Astrocyte (in vitro differentiated cells and primary cell): Measurements from ENCODE around the gene GDI2. TPM values are rescaled to one million over a fixed set of nuclear protein-coding genes. Genes with fewer than 3 reads are reported as not detected.
"Not testable (repeated sequence)": the region's sequence is repeated elsewhere in the genome, so short reads cannot be mapped to it uniquely, and the experiment has no call there.

Experiments used
- DNase-seq: peaks from one replicate; pipeline ENCODE4 v3.0.0-alpha.2; 2010; ENCODE audit warnings: low read depth
- FAIRE-seq: peaks from 2 replicates; lab custom pipeline; 2011; peaks lifted over from hg19 to GRCh38; lab: Jason Lieb, UNC
- H2AFZ ChIP-seq: 2 replicates; pipeline ENCODE4 v1.6.0; 2012; ENCODE audit warnings: low read depth, low read length, inconsistent platforms
- H3K27ac ChIP-seq: 2 replicates; pipeline ENCODE4 v1.5.1; 2011; ENCODE audit warnings: low read depth, low read length, inconsistent platforms
- H3K27me3 ChIP-seq: 2 replicates; pipeline ENCODE4 v1.6.0; 2011; ENCODE audit warnings: low read length, inconsistent platforms; ENCODE audit not compliant: insufficient read depth
- H3K36me3 ChIP-seq: 2 replicates; pipeline ENCODE4 v1.5.1; 2011; ENCODE audit warnings: low read length, inconsistent platforms; ENCODE audit not compliant: insufficient read depth
- H3K4me1 ChIP-seq: 2 replicates; pipeline ENCODE4 v1.5.1; 2011; ENCODE audit warnings: low read length, inconsistent platforms; ENCODE audit not compliant: insufficient read depth
- H3K4me2 ChIP-seq: 2 replicates; pipeline ENCODE4 v1.6.0; 2012; ENCODE audit warnings: low read length, inconsistent platforms
- H3K4me3 ChIP-seq: 2 replicates; pipeline ENCODE4 v1.5.1; 2011; ENCODE audit warnings: low read depth, mild to moderate bottlenecking, low read length, inconsistent platforms; ENCODE audit not compliant: insufficient read depth
- H3K79me2 ChIP-seq: 2 replicates; pipeline ENCODE4 v1.6.0; 2012; ENCODE audit warnings: mild to moderate bottlenecking, low read length, inconsistent platforms; ENCODE audit not compliant: insufficient read depth
- H3K9ac ChIP-seq: 2 replicates; pipeline ENCODE4 v1.6.0; 2012; ENCODE audit warnings: mild to moderate bottlenecking, low read length, inconsistent platforms
- H3K9me3 ChIP-seq: 2 replicates; pipeline ENCODE4 v1.5.1; 2012; ENCODE audit warnings: low read depth, mild to moderate bottlenecking, low read length, inconsistent platforms; ENCODE audit not compliant: insufficient read depth
- H4K20me1 ChIP-seq: 2 replicates; pipeline ENCODE4 v1.6.0; 2012; ENCODE audit warnings: low read length, inconsistent platforms; ENCODE audit not compliant: insufficient read depth
- H3K27ac Mint-ChIP-seq: one replicate; pipeline ENCODE4 v1.8.0; 2021; ENCODE audit warnings: mild to moderate bottlenecking, mixed read lengths; ENCODE audit not compliant: unreplicated experiment
- H3K27me3 Mint-ChIP-seq: one replicate; pipeline ENCODE4 v1.8.0; 2021; ENCODE audit warnings: low read depth, mixed read lengths; ENCODE audit not compliant: unreplicated experiment
- H3K36me3 Mint-ChIP-seq: one replicate; pipeline ENCODE4 v1.8.0; 2021; ENCODE audit warnings: low read depth, mixed read lengths; ENCODE audit not compliant: unreplicated experiment
- H3K4me1 Mint-ChIP-seq: one replicate; pipeline ENCODE4 v1.8.0; 2021; ENCODE audit warnings: low read depth, mixed read lengths; ENCODE audit not compliant: unreplicated experiment
- H3K4me3 Mint-ChIP-seq: one replicate; pipeline ENCODE4 v1.8.0; 2021; ENCODE audit warnings: mild to moderate bottlenecking, moderate library complexity, mixed read lengths; ENCODE audit not compliant: unreplicated experiment
- H3K9me3 Mint-ChIP-seq: one replicate; pipeline ENCODE4 v1.8.0; 2021; ENCODE audit warnings: mild to moderate bottlenecking, mixed read lengths; ENCODE audit not compliant: unreplicated experiment
- CTCF ChIP-seq: IDR thresholded peaks from 2 replicates; pipeline ENCODE4 v1.5.1; 2011; ENCODE audit warnings: low read depth, mild to moderate bottlenecking, inconsistent platforms, low read length, moderate library complexity; ENCODE audit not compliant: insufficient read depth
- EZH2 ChIP-seq: IDR thresholded peaks from 2 replicates; pipeline ENCODE4 v1.6.1; 2012; ENCODE audit warnings: mild to moderate bottlenecking, low read length, inconsistent platforms; ENCODE audit not compliant: insufficient read depth
- total RNA-seq: library from RNA; stranded (reverse); gene quantifications from 2 replicates; pipeline ENCODE4 v1.2.1, GENCODE V29; 2021

GDI2 gene
- total RNA-seq, 1 donor from 2014 or later, result 280 TPM

DNA sequence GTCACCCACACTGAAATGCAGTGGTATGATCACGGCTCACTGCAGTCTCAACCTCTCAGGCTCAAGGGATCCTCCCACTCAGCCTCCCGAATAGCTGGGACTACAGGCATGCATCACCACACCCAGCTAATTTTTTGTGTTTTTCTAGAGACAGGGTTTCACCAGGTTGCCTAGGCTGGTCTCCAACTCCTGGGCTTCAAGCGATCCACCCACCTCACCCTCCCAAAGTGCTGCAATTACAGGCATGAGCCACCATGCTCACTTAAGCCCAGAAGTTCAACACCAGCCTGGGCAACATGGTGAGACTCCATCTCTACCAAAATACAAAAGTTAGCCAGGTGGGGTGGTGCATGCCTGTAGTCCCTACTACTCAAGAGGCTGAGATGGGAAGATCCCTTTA is 33.5 kb downstream of the GDI2 start:
- H3K36me3 ChIP-seq, result peaks cover 30% of the 10 kb centered on the region
- no peak for FAIRE-seq

GRCh38 chr10:5777758-5778157 is 35.5 kb downstream of the GDI2 start:
- H3K27me3 Mint-ChIP-seq, H3K9me3 ChIP-seq, H3K27ac ChIP-seq, H3K9ac ChIP-seq, H3K27ac Mint-ChIP-seq, DNase-seq, H3K27me3 ChIP-seq, H3K4me3 ChIP-seq, H3K9me3 Mint-ChIP-seq, H3K4me3 Mint-ChIP-seq, H3K4me2 ChIP-seq, H2AFZ ChIP-seq, FAIRE-seq, H3K4me1 ChIP-seq: not testable (repeated sequence)
- peaks cover 22% of the 10 kb centered on the region for H3K36me3 Mint-ChIP-seq
- H3K4me1 Mint-ChIP-seq, result peaks cover 31% of the 10 kb centered on the region
- Histone ChIP-seq H4K20me1 (peaks cover 95% of the 10 kb centered on the region), H3K36me3 (peaks cover 18% of the 10 kb centered on the region), H3K79me2 (peaks cover 100% of the 10 kb centered on the region)

More for the DNA sequence above, 33.5 kb downstream of the GDI2 start:
- no peak overlapping the region for H2AFZ ChIP-seq
- DNase-seq, result no peak
- peaks cover 100% of the 10 kb centered on the region for H3K79me2 ChIP-seq
- TF ChIP-seq EZH2 (no peak), CTCF (no peak)
- H3K27me3 Mint-ChIP-seq, result no peaks in the 10 kb centered on the region
- H3K4me3 ChIP-seq, result no peak overlapping the region
- peaks cover 8% of the 10 kb centered on the region for H3K4me1 ChIP-seq
- H3K9me3 ChIP-seq, result no peaks in the 10 kb centered on the region
- H3K9ac ChIP-seq, result no peak overlapping the region
- H3K27ac Mint-ChIP-seq, result no peak overlapping the region
- H3K4me2 ChIP-seq, result no peak overlapping the region
- H3K36me3 Mint-ChIP-seq, result peaks cover 38% of the 10 kb centered on the region
- no peaks in the 10 kb centered on the region for H3K27me3 ChIP-seq
- peaks cover 86% of the 10 kb centered on the region for H4K20me1 ChIP-seq
- no peak overlapping the region for H3K4me3 Mint-ChIP-seq
- peaks cover 22% of the 10 kb centered on the region for H3K4me1 Mint-ChIP-seq
- H3K27ac ChIP-seq, result no peak overlapping the region
- H3K9me3 Mint-ChIP-seq, result no peaks in the 10 kb centered on the region

DNA sequence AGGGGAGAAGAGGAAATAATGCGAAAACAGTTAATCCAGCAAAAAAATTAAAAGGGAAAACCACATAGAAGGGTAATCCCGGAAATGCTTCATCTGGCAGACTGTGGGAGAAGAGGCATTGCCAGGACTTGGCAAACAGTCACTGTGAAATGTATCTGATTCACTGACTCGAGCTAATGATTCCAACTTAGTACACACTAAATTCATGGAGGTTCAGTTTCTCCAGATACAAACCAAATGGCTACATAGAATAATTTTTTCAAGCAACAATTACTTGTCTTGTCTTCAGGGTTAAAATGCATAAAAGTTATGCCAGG is 36.4 kb downstream of the GDI2 start:
- Histone ChIP-seq H3K79me2 (peaks cover 100% of the 10 kb centered on the region), H3K4me2 (peak overlapping the region; percentile 48), H3K9ac (peak overlapping the region; percentile 17), H2AFZ (no peak overlapping the region), H3K36me3 (peaks cover 15% of the 10 kb centered on the region), H3K9me3 (no peaks in the 10 kb centered on the region), H3K4me3 (no peak overlapping the region), H3K27ac (peak overlapping the region; percentile 58), H3K27me3 (no peaks in the 10 kb centered on the region), H3K4me1 (peaks cover 8% of the 10 kb centered on the region), H4K20me1 (peaks cover 93% of the 10 kb centered on the region)
- Mint-ChIP-seq H3K27ac (peak overlapping the region; percentile 53), H3K4me1 (peaks cover 31% of the 10 kb centered on the region), H3K4me3 (no peak overlapping the region), H3K27me3 (no peaks in the 10 kb centered on the region), H3K9me3 (no peaks in the 10 kb centered on the region), H3K36me3 (peaks cover 16% of the 10 kb centered on the region)
- TF ChIP-seq CTCF, result no peak
- no peak for TF ChIP-seq EZH2
- FAIRE-seq, result no peak
- DNase-seq, result peak; percentile 78
